HG03571 (cell line): ENCODE data around the gene HYKK.
"Not testable (repeated sequence)": the region's sequence is repeated elsewhere in the genome, so short reads cannot be mapped to it uniquely, and the experiment has no call there.

ENCODE experiments used
- ATAC-seq: cut with Tn5 transposase; IDR thresholded peaks from one replicate; pipeline ENCODE4 v1.9.1; 2021; ENCODE audit not compliant: unreplicated experiment

Gene HYKK

GRCh38 chr15:78506971-78507830 lies at the start of gene HYKK:
TSS of gene HYKK (plus strand) at chr15:78507577. CDS start at chr15:78513089, 5,512 bp downstream.
- peak; percentile 71 for ATAC-seq

DNA sequence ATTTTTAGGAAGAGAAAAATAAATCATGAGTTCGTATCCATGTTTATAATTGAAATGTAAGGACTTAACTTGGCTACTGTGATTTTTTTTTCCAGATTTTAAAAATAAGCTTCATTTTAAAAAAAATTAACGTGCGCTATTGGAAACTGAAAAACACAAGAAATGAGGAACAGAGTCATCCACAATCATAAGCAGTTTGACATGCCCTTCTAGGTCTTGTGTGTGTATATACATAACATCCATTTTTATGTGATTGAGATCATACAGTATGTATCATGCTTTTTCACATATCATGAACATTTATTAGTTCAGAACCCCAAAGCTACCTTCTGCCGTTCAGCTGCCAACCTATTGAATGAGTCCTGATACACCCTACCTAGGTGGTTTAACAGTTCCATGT lies 46.6 kb upstream of the HYKK start:
- ATAC-seq = no peak

DNA sequence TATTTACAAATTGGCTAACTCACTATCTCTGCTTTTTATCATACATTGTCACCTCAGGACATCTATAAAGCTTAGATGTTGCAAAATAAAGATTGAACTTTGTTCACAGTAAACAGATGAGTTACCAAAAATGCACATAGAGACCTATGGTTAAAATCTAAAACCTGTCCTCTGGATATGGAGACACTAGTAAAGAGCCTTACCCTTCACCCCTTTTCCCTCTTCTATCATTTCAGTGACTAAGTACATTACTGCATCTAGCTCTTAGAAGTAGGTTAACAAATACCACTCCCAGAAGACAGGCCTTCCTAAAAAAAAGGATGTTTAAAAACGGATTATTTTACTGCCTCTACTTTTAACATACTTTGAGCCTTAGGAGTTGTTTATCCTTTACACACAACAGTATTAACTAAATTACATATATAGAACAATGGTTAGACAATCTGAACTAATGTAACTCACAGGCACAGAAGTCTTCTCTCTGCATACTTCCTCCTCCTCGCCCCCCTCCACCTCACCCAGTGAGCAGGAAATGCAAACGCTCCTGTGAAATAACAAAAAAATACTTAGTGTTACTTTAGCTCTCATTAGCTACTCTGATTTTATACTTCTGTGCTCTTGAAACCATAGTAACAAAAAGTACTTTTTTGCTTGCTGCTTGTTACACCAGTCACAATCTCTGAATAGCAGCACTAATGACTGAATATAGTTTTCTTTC lies 46.0 kb upstream of the HYKK start:
- no peak for ATAC-seq

DNA sequence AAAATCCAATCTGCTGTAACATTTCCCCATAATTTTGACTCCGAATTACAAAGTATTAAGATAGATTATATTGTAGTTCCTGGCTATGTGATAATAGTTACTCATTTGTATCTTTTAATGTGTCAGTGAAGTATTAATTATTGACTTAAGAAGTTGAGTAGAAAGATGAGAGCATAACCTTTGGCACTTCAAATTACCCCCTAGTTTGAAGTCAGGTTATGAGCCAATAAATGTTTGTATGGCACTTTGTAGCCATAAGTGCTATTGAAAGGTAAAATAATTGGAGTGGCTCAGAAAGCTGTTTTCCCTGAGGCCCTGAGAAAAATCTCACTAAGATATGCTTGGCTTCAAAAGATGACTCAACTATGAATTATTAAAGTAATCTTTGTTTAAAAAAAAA lies 38.3 kb upstream of the HYKK start:
- ATAC-seq = no peak

- ATAC-seq = no peak
Observed at GRCh38 chr15:78477295-78477694, 30.1 kb upstream of the HYKK start.

GRCh38 chr15:78479650-78480049 lies 27.7 kb upstream of the HYKK start:
- no peak for ATAC-seq

DNA sequence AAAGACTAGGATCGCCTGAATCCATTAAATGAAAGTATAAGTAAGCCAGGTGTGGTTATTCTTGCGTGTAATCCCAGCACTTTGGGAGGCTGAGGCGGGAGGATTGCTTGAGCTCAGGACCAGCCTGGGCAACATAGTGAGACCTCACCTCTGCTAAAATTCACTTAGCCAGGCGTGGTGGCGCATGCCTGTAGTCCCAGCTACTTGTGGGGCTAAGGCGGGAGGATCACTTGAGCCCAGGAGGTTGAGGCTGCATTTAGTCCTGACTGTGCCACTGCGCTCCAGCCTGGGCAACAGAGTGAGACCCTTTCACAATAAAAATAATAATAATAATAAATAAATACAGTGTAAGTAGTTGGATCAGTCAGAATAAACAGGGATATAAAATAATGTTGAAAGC lies 25.5 kb upstream of the HYKK start:
- ATAC-seq = no peak

DNA sequence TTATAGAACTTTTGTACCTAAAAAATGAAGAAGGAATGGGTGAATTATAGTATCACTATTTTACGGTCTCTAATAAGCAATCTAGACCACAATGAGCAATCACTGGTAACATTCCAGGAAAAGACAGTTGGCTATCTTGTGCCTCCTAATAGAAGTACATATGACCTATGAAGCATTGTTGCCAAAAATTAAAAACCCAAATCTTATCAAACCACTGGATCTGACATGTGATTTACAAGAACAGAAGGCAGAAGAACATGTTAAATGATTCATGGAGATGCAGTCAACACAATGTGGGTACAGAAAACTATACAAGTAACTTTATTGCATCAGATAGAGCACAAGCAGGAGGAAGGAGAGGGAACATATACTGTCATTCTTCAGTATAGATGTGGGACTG lies 14.5 kb upstream of the HYKK start:
- ATAC-seq = no peak

DNA sequence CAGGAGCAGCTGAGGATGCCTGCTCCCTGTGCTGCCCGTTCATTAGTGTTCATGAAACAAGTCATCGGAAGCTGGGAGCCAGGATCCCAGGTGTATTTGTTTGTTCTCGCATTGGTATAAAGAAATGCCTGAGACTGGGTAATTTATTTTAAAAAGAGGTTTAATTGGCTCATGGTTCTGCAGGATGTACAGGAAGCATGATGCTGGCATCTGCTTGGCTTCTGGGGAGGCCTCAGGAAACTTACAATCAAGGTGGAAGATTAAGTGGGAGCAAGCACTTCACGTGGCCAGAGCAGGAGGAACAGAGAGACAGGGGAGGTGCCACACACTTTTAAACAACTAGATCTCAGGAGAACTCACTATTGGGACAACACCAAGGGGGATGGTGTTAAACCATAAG lies 5.5 kb upstream of the HYKK start:
- no peak for ATAC-seq

GRCh38 chr15:78502641-78503040 lies 4.7 kb upstream of the HYKK start:
- ATAC-seq = no peak

DNA sequence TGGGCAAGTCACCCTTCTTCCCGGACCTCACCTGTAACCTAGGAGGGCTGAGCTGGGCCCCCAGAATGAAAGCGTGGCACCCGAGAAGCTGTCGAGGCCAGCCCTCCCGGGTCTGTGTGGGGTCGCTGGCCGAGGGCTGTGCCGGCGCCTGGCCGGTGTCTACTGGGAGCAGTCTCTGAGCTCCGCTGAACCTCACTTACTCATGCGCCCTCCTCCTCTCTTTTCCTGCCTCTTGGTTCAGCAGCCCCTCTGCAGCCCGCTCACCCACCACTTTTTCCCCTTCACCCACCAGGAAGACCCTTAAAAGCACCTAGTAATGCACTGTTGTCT lies 419 bp downstream of the HYKK start:
- ATAC-seq = peak; percentile 20

DNA sequence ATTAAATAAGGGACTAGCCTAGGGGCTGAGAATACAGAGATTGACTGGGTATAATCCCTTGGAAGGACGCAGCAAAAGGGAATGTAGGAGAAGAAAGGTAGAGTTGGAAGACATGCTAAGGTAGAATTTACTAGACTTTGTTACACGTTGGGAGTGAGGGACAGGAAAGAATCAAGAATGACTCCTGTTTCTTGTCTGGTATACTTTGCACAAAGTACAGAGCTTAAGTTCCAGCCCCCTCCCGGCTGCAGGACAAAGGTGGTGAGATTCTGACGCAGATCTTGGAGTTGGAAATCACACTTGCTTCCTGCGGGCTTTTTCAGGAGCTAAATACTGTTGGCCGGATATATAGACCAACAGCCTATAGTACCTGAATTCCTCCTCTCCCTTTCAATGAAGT lies 895 bp downstream of the HYKK start:
- no peak for ATAC-seq

DNA sequence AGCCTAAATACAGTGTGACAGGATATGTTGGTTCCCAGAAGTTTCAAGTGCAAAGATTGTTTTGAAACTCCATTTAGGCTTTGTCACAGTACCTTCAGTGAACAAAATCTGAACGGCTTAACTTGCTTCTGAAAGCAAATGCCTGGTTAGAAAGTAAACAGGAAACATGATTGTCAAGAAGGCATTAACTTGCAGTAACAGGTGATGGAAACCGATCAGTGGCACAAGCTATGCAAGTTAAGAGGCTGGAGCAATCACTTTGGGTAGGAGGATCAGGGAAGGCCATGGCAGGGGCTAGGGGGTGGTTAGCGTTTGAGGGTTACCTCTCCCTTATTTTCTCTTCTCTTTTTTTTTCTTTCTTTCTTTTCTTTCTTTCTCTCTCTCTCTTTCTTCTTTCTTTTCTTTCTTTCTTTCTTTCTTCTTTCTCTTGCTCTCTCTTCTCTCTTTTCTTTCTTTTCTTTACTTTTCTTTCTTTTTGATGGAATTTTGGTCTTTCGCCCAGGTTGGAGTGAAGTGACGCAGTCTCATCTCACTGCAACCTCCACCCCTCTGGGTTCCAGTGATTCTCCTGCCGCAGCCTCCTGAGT lies 2.4 kb downstream of the HYKK start:
- no peak for ATAC-seq

- not testable (repeated sequence) for ATAC-seq
Observed at GRCh38 chr15:78520035-78520434, 12.7 kb downstream of the HYKK start.

GRCh38 chr15:78524230-78524629 lies 16.9 kb downstream of the HYKK start:
- ATAC-seq = no peak

- ATAC-seq = no peak
Observed at GRCh38 chr15:78527325-78527724, 19.9 kb downstream of the HYKK start.

- no peak for ATAC-seq
Observed at GRCh38 chr15:78533331-78533730, 26.0 kb downstream of the HYKK start.

DNA sequence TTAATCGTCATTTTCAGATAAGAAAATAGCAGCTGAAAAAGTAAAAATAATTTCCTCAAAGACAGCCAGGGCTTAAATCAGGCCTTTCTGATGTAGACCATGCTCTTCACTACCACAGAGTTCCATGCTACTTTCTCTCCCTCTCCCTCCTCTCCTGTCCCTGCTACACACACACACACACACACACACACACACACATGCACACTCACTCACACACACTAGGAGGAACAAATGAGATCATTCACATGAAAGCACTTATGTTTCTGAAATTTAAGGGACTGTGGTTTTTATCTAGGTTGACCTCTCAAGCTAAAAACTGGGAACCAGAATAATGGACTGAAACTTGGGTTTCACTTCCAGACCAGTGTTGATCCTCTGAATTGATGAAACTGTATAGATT lies 28.8 kb downstream of the HYKK start:
- ATAC-seq = no peak

DNA sequence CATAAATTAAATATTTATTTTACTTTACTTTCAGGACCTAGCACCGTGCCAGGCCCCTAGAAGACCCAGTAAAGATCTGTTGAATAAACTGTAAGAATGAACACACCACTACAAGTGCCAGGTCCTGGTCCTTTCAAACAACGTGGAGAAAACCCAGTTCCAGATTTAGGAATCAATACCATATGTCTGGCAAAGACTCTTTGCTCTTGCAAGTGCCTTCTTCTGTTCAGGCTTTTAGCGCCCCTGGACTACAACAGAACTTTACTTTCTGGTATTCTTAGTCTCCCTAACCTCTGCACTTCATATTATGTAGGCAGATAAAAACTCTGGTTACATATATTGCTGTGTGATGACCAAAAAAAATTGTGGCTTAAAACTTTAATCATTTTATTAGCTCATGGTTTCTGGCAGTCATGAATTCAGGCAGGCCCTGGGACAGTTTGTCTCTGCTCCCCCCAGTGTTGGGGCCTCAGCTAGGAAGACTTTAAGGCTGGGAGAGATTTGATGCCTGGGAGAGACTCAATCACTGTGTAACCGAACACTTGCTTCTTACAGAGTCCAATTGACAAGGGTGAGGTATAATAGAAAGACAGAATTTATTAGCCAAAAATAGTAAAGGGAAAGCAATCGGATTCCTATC lies 30.0 kb downstream of the HYKK start:
- no peak for ATAC-seq

- no peak for ATAC-seq
Observed at GRCh38 chr15:78538358-78538757, 31.0 kb downstream of the HYKK start.

DNA sequence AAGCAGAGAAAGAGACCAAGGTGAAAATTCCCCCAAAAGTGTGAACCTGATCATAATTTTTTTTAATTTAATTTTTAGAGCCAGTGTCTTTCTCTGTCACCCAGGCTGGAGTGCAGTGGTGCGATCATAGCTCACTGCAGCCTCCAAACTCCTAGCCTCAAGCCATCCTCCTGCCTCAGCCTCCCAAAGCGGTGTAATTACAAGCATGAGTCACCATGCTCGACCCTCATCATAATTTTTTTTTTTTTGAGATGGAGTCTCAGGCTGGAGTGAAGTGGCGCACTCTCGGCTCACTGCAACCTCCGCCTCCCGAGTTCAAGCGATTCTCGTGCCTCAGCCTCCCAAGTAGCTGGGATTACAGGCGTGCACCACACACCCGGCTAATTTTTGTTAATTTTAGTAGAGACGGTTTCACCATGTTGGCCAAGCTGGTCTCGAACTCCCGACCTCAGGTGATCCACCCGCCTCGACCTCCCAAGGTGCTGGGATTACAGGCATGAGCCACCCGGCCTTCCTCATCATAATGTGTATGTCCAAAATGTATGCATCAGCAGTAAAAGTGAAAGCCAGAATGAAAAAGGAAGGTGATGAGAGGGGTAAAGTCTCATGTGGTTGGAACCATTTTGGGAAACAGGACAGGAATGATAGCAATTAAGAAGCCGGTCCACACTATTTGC lies 32.2 kb downstream of the HYKK start:
- not testable (repeated sequence) for ATAC-seq
